AG08396 (cell line): ENCODE results near the gene CYP3A5.

Experiments
- DNase-seq: peaks from one replicate; pipeline ENCODE4 v3.0.0; 2012; ENCODE audit warnings: low spot score, mixed read lengths

Gene CYP3A5

DNA sequence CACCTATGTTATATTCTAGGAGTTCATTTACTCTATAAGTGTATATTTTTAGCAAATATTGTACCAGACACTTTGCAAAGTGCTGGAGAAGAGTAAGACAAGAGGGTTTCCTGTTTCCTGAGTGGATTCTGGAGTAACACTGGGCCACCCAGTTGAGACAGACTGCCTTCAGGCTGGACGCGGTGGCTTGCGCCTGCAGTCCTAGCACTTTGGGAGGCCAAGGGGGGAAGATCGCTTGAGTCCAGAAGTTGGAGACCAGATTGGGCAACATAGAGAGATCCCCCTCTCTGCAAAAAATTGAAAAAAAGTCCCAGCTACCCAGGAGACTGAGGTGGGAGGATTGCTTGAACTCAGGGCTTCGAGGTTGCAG, 63.8 kb downstream of the CYP3A5 start:
- DNase-seq: no peak

GRCh38 chr7:99614495-99614894, 65.3 kb downstream of the CYP3A5 start:
- no peak for DNase-seq

- no peak for DNase-seq
These were observed 72.2 kb downstream of the CYP3A5 start for GRCh38 chr7:99607548-99607947.

GRCh38 chr7:99606531-99606930, 73.3 kb downstream of the CYP3A5 start:
- no peak for DNase-seq

GRCh38 chr7:99605527-99605926, 74.3 kb downstream of the CYP3A5 start:
- no peak for DNase-seq

DNA sequence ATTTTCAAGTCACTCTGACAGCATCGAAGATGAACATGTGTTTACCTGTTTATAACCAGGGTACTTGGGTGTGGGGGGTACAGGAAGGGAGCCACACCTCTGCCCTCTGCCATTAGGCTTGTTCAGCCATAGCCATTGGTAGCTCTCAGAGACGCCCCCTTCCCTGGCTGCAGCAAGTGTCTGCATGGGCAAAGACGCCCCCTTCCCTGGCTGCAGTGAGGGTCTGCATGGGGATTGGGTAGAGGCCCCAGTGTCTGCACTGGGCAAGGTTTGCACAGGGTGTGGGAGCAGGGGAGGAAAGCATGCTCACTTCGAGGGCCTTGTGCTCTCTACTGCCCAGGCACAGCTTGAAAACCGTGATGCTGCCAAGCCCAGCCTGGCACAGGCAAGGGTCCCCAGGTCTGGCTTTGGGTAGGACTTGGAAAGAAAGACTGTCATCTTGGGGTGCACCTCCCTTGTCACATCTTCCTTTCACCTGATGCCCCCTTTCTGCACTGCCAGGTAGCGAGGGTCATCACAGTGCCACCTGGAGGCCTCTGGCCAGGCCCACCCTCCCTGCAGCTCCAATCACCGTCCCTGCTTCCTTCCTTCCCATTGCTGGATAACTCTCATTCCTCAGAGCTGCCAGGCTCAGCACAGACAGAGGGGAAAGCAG, 78.0 kb downstream of the CYP3A5 start:
- DNase-seq: no peak

DNA sequence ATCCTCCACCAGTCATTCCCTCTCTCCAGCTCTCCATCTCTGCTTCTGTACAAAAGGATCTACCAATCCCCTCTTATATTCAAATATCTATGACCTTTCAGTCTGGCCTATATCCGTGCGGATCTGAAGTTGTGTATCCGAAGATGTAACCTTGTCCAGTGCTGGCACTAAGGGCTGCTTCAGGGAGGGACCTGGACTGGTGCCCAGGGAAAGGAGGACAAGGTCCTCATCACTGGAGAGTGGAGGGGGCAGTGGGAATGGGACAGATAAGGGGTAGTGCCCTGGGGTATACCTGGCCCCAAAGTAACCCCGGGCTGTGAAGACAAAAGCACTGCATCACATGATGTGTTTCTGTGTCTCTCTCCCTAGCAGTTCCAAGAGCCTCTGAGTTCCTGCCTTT, 80.0 kb downstream of the CYP3A5 start:
- DNase-seq: no peak
